A549 treated with CpdA at 1 μM for 4 hours (cell line): ENCODE results near the gene BSPRY. TPM values are rescaled to one million over a fixed set of nuclear protein-coding genes. Genes with fewer than 3 reads are reported as not detected.

Experiments
- total RNA-seq: library from RNA; stranded (reverse); fragments of 200-300 nt; extraction: Qiagen RNA extraction; gene quantifications from 5 replicates; pipeline ENCODE4 v1.2.3, GENCODE V29; 2022; ENCODE audit warnings: low read depth

BSPRY gene
- 0.06 to 0.12 TPM (median 0.07 TPM) in 3 of 5 replicates, not detected in the others for total RNA-seq

GRCh38 chr9:113349445-113350094 lies at the start of gene BSPRY:
Gene BSPRY, plus strand, starts transcription at chr9:113349541. Its CDS starts 39 bp downstream, at chr9:113349580.

GRCh38 chr9:113302792-113303418 lies 46.4 kb upstream of the BSPRY start, which contains the start of gene RNF183:
Gene RNF183, minus strand, starts transcription at chr9:113303376. Its CDS starts 5,192 bp downstream, at chr9:113298184.

GRCh38 chr9:113340011-113340699 lies 9.2 kb upstream of the BSPRY start, which contains the start of gene WDR31:
Gene WDR31, minus strand, starts transcription at chr9:113340275. Its CDS starts 8,253 bp downstream, at chr9:113332022.

GRCh38 chr9:113376634-113377567 lies 27.6 kb downstream of the BSPRY start, which contains the start of gene HDHD3:
Gene HDHD3, minus strand, starts transcription at chr9:113376986. Its CDS starts 2,632 bp downstream, at chr9:113374354.

GRCh38 chr9:113401027-113401792 lies 51.9 kb downstream of the BSPRY start, which contains the start of gene ALAD:
Gene ALAD, minus strand, starts transcription at chr9:113401284. Its CDS starts 7,725 bp downstream, at chr9:113393559.

GRCh38 chr9:113410207-113410864 lies 61.0 kb downstream of the BSPRY start, which contains the start of the genes C9orf43 and POLE3:
Gene C9orf43, plus strand, starts transcription at chr9:113410747. Its CDS starts 2,747 bp downstream, at chr9:113413494.
Gene POLE3, minus strand, starts transcription at chr9:113410675. Its CDS starts 382 bp downstream, at chr9:113410293.

Other genes starting within 250 kb of the BSPRY start
- 6.2 to 8.1 TPM (median 7.8 TPM) in 5 replicates for gene SLC31A2, start 198.5 kb upstream of the BSPRY start, total RNA-seq
- gene FKBP15, start 128.3 kb upstream of the BSPRY start, total RNA-seq: 16.9 to 19.9 TPM (median 17.9 TPM) in 5 replicates
- gene SLC31A1, start 128.0 kb upstream of the BSPRY start, total RNA-seq: 20.5 to 25.5 TPM (median 21.3 TPM) in 5 replicates
- 50.4 to 66.9 TPM (median 53.5 TPM) in 5 replicates for gene CDC26, start 74.0 kb upstream of the BSPRY start, total RNA-seq
- 59.0 to 62.8 TPM (median 60.4 TPM) in 5 replicates for gene PRPF4, start 73.9 kb upstream of the BSPRY start, total RNA-seq
- gene RNF183, start 46.2 kb upstream of the BSPRY start, total RNA-seq: not detected in 5 replicates
- 0.64 to 1.4 TPM (median 1.2 TPM) in 5 replicates for gene WDR31, start 9.3 kb upstream of the BSPRY start, total RNA-seq
- gene HDHD3, start 27.4 kb downstream of the BSPRY start, total RNA-seq: 19.4 to 29.8 TPM (median 24.5 TPM) in 5 replicates
- 13.7 to 17.1 TPM (median 16.4 TPM) in 5 replicates for gene ALAD, start 51.7 kb downstream of the BSPRY start, total RNA-seq
- 103 to 128 TPM (median 120 TPM) in 5 replicates for gene POLE3, start 61.1 kb downstream of the BSPRY start, total RNA-seq
- gene C9orf43, start 61.2 kb downstream of the BSPRY start, total RNA-seq: 0.45 to 0.86 TPM (median 0.60 TPM) in 5 replicates
- gene RGS3, start 114.2 kb downstream of the BSPRY start, total RNA-seq: 23.7 to 30.1 TPM (median 26.3 TPM) in 5 replicates